ENCODE measurements around the gene MACROD1. TPM values are rescaled to one million over a fixed set of nuclear protein-coding genes. Genes with fewer than 3 reads are reported as not detected.

MACROD1 gene
- total RNA-seq, 1 donor from 2014 or later, result 4.1 TPM

DNA sequence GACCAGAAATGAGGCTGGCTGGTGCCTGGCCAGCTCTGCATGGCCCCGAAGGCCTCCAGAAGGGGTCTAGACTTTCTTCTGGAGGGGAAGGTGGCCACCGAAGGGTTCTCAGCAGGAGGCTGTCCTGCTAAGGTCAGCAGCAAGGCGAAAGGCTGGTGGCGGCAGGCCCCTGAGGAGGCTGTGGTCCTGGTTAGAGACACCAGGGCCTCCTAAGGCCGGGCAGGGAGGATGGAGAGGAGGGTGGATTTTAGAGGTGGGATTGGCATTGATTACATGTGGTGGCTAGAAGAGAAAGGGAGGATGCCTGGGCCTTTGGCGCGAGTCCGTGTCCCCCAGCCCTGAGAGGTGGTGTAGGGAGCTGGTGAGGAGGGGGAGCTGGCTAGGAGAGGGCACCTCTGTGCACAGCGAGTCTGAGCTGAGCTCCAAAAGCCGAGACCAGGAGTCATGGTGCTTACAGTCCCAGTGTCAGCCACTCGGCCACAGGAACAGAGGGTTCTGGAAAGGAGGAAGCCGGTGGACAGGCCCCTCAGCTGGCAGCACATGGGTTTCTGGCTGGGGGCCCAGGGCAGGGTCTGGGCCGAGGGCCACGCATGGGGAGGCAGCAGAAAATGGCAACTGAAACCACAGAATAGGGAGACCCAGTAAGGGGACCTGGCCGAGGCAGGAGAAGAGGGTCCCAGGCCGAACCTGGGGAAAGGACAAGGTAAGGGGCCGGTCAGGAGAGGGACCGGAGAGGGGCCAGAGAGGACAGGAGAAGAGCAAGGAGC is 43.1 kb upstream of the MACROD1 start:
- H3K4me3 Mint-ChIP-seq (ENCODE audit: unreplicated experiment), result no peak overlapping the region
- no peaks in the 10 kb centered on the region for H3K9me3 Mint-ChIP-seq (ENCODE audit: unreplicated experiment)
- H3K27ac Mint-ChIP-seq (ENCODE audit: unreplicated experiment), result peak overlapping the region; percentile 48
- H3K27me3 Mint-ChIP-seq (ENCODE audit: unreplicated experiment), result peaks cover 7% of the 10 kb centered on the region
- TF ChIP-seq, protein P1, sequence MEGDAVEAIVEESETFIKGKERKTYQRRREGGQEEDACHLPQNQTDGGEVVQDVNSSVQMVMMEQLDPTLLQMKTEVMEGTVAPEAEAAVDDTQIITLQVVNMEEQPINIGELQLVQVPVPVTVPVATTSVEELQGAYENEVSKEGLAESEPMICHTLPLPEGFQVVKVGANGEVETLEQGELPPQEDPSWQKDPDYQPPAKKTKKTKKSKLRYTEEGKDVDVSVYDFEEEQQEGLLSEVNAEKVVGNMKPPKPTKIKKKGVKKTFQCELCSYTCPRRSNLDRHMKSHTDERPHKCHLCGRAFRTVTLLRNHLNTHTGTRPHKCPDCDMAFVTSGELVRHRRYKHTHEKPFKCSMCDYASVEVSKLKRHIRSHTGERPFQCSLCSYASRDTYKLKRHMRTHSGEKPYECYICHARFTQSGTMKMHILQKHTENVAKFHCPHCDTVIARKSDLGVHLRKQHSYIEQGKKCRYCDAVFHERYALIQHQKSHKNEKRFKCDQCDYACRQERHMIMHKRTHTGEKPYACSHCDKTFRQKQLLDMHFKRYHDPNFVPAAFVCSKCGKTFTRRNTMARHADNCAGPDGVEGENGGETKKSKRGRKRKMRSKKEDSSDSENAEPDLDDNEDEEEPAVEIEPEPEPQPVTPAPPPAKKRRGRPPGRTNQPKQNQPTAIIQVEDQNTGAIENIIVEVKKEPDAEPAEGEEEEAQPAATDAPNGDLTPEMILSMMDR (IDR thresholded peaks at IDR 0.05; ENCODE audit: unreplicated experiment), result no peak
- H3K4me1 Mint-ChIP-seq (ENCODE audit: unreplicated experiment), result peaks cover 28% of the 10 kb centered on the region
- no peak for DNase-seq (ENCODE audit: low spot score)
- peaks cover 15% of the 10 kb centered on the region for H3K36me3 Mint-ChIP-seq (ENCODE audit: low read depth, unreplicated experiment)

DNA sequence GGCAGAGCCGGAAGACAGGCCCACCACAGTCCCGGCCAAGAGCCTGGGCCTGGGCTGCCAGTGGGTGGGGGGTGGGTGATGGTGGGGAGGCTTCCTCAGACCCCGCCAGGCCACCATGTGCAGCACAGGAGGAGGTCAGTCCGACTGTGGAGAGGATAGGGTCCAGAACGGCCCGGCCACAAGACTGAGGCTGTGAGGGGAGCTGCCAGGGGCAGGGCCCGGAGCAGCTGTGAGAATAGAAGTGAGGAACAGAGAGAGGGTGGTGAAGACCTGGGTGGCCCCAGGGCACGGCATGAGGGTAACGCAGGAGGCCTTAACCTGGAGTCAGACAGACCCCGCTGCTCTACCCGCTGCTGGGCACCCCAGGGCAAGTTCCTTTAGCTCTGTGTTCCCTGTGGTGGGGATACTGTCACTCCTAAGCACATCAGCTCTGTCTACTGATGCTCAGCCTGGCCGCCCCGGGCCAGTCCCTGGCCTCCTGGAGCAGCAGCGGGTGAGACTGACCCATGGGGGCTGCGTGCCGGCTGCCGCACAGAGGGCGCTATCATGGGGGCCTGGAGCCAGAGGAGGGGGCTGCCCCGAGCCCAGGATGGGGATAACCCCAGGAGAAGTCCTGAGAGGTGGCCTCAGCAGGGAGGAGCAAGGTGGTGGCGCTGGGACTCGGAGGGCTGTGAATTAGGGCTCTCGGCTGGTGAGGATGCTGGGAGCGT is 42.3 kb upstream of the MACROD1 start:
- TF ChIP-seq, protein P1 (IDR thresholded peaks at IDR 0.05; ENCODE audit: unreplicated experiment), result no peak
- Mint-ChIP-seq H3K4me3 (ENCODE audit: unreplicated experiment) (no peak overlapping the region), H3K9me3 (ENCODE audit: unreplicated experiment) (no peaks in the 10 kb centered on the region), H3K27me3 (ENCODE audit: unreplicated experiment) (peaks cover 8% of the 10 kb centered on the region), H3K27ac (ENCODE audit: unreplicated experiment) (no peak overlapping the region), H3K4me1 (ENCODE audit: unreplicated experiment) (peaks cover 32% of the 10 kb centered on the region), H3K36me3 (ENCODE audit: low read depth, unreplicated experiment) (peaks cover 20% of the 10 kb centered on the region)
- DNase-seq (ENCODE audit: low spot score), result no peak

DNA sequence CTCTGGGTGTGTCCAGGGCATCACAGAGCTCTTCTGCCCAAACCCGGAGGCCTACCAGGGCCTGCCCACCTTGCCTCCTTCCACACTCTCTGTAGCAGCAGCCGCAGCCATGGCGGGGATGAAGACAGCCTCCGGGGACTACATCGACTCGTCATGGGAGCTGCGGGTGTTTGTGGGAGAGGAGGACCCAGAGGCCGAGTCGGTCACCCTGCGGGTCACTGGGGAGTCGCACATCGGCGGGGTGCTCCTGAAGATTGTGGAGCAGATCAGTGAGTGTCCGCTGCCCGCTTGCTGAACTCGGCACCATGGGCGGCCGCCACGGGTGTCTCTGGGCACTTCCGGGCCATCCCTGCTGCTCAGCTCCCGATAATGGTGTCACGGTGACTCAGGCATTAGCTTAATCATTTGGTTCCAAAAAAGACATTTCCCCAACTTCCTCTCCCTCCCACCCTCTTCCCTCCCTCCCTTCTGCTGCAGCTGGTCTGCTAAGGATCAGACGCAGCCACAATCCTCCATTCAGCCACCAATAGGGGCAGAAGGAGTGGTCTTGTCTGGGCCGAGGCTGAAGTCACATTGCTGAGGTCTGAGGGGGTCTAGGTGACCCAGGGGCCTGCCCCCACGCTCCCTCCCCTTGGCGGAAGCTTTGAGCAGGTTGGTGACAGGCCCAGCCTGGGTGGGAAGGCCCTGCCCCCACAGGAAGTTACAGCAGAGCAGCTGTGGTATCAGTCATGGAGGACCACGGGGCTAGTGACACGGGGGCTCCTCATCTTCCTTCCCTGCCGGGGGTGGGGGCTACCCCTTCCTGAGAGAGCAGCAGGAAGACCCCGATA is 41.6 kb upstream of the MACROD1 start:
- Mint-ChIP-seq H3K4me1 (ENCODE audit: unreplicated experiment) (peaks cover 33% of the 10 kb centered on the region), H3K27me3 (ENCODE audit: unreplicated experiment) (peaks cover 7% of the 10 kb centered on the region), H3K4me3 (ENCODE audit: unreplicated experiment) (no peak overlapping the region), H3K9me3 (ENCODE audit: unreplicated experiment) (no peaks in the 10 kb centered on the region), H3K36me3 (ENCODE audit: low read depth, unreplicated experiment) (peaks cover 19% of the 10 kb centered on the region), H3K27ac (ENCODE audit: unreplicated experiment) (peak overlapping the region; percentile 36)
- TF ChIP-seq, protein P1 (IDR thresholded peaks at IDR 0.05; ENCODE audit: unreplicated experiment), result no peak
- no peak for DNase-seq (ENCODE audit: low spot score)

DNA sequence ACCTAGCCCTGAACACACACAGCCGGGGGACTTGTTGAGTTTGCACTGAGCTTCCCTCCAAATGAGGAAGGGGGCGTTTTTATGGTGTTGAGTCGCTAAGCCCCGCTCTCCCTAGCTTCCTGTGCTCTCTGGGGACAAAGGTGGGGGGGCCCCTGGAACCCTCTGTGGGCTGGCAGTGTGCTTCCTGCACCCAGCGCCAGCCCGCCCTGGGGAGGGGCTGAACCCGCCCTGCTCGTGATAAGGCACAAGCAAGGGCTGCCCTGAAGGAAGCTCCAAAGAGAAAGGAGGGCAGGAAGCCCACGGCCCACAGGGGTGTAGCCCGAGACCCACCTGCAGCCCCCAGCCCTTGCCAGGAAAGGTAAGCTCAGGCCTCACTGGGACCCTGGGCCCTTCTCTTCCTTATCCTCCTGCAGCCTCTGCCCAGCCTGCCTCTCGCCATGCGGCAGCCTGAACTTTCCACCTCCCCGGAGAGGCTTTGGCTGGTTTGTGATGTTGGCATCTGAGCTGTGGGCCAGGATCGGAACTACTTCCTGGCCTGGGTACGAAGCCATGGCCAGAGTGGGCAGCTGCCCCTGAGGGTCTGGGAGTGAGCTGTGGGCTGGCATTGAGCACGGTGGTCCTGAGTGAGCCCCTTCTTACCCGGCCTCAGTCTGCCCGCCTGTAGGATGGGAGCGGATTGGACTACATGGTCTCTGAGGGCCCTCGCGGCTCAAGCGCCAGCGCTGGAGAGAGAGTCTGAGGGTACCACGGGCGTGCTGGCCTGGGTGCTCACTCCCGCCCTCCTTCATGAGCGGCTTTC is 40.7 kb upstream of the MACROD1 start, which contains the start of gene FERMT3:
FERMT3 (plus strand) TSS at position 265 of the 799 bp plus-strand sequence. CDS start 644 bp downstream, outside the sequence.
- TF ChIP-seq, protein P1 (IDR thresholded peaks at IDR 0.05; ENCODE audit: unreplicated experiment), result no peak
- peaks cover 33% of the 10 kb centered on the region for H3K4me1 Mint-ChIP-seq (ENCODE audit: unreplicated experiment)
- H3K27me3 Mint-ChIP-seq (ENCODE audit: unreplicated experiment), result peaks cover 6% of the 10 kb centered on the region
- peak within 1 kb of the TSS; percentile 64 for H3K27ac Mint-ChIP-seq (ENCODE audit: unreplicated experiment)
- H3K36me3 Mint-ChIP-seq (ENCODE audit: low read depth, unreplicated experiment), result peaks cover 20% of the 10 kb centered on the region
- H3K9me3 Mint-ChIP-seq (ENCODE audit: unreplicated experiment), result no peaks in the 10 kb centered on the region
- DNase-seq (ENCODE audit: low spot score), result no peak
- H3K4me3 Mint-ChIP-seq (ENCODE audit: unreplicated experiment), result no peak within 1 kb of the TSS
